SU-DHL-6 (cell line): Measurements from ENCODE around the gene TSACC.

Experiments used
- CTCF ChIP-seq: fragments of 200-600 bp; sonication (generic); IDR thresholded peaks from one replicate; pipeline ENCODE4 v1.5.1; 2017; ENCODE audit warnings: antibody characterized with exemption, mild to moderate bottlenecking, low read length, moderate library complexity; ENCODE audit not compliant: insufficient read depth, poor library complexity, severe bottlenecking
- EZH2phosphoT487 ChIP-seq: fragments of 200-600 bp; sonication (generic), shearing (Covaris generic); conservative IDR thresholded peaks from 2 replicates; pipeline ENCODE4 v1.6.1; 2018; ENCODE audit warnings: mild to moderate bottlenecking, antibody characterized with exemption, low read length, moderate library complexity, mixed read lengths

- TF ChIP-seq EZH2phosphoT487 (no peak), CTCF (no peak)
These were observed 21.6 kb downstream of the TSACC start for GRCh38 chr1:156359973-156360372.
